Adipocyte (in vitro differentiated cells): Measurements from ENCODE around the gene ZSWIM4.
A peak's percentile ranks its signal among the peaks of the same experiment; 100 is the strongest.

Experiments used
- DNase-seq: peaks from one replicate; pipeline ENCODE4 v3.0.0-alpha.2; 2015; ENCODE audit warnings: low read depth
- H3K27me3 ChIP-seq: replicated peaks from 2 replicates; pipeline ENCODE4 v1.7.0; 2013; ENCODE audit warnings: mild to moderate bottlenecking, low read length, moderate library complexity; ENCODE audit not compliant: control insufficient read depth, insufficient read depth
- H3K36me3 ChIP-seq: 2 replicates; pipeline ENCODE4 v1.7.0; 2013; ENCODE audit warnings: low read length, mild to moderate bottlenecking, moderate library complexity; ENCODE audit not compliant: control insufficient read depth, insufficient read depth, severe bottlenecking
- H3K4me1 ChIP-seq: 2 replicates; pipeline ENCODE4 v1.7.0; 2013; ENCODE audit warnings: mild to moderate bottlenecking, low read length, moderate library complexity; ENCODE audit not compliant: control insufficient read depth, insufficient read depth
- H3K4me3 ChIP-seq: 2 replicates; pipeline ENCODE4 v1.7.0; 2013; ENCODE audit warnings: mild to moderate bottlenecking, low read length, moderate library complexity
- H3K9ac ChIP-seq: 2 replicates; pipeline ENCODE4 v1.7.0; 2013; ENCODE audit warnings: mild to moderate bottlenecking, low read length, moderate library complexity
- H3K9me3 ChIP-seq: 2 replicates; pipeline ENCODE4 v1.7.0; 2013; ENCODE audit warnings: mild to moderate bottlenecking, low read length, moderate library complexity; ENCODE audit not compliant: control insufficient read depth

ZSWIM4 gene

GRCh38 chr19:13861714-13862531 is 66.7 kb downstream of the ZSWIM4 start:
- peaks cover 13% of the 10 kb centered on the region for H3K4me1 ChIP-seq
- no peaks in the 10 kb centered on the region for H3K27me3 ChIP-seq
- peak overlapping the region; percentile 83 for H3K4me3 ChIP-seq
- H3K36me3 ChIP-seq, result no peaks in the 10 kb centered on the region
- peak; percentile 94 for DNase-seq
- H3K9ac ChIP-seq, result peak overlapping the region; percentile 86
- H3K9me3 ChIP-seq, result no peaks in the 10 kb centered on the region

GRCh38 chr19:13864046-13864666 is 68.9 kb downstream of the ZSWIM4 start:
- H3K9ac ChIP-seq, result no peak overlapping the region
- peaks cover 13% of the 10 kb centered on the region for H3K4me1 ChIP-seq
- no peaks in the 10 kb centered on the region for H3K9me3 ChIP-seq
- no peaks in the 10 kb centered on the region for H3K36me3 ChIP-seq
- H3K4me3 ChIP-seq, result no peak overlapping the region
- no peaks in the 10 kb centered on the region for H3K27me3 ChIP-seq
- no peak for DNase-seq

GRCh38 chr19:13864667-13865570 is 69.7 kb downstream of the ZSWIM4 start:
- no peaks in the 10 kb centered on the region for H3K9me3 ChIP-seq
- no peak overlapping the region for H3K9ac ChIP-seq
- no peak for DNase-seq
- no peaks in the 10 kb centered on the region for H3K36me3 ChIP-seq
- H3K27me3 ChIP-seq, result no peaks in the 10 kb centered on the region
- peaks cover 13% of the 10 kb centered on the region for H3K4me1 ChIP-seq
- no peak overlapping the region for H3K4me3 ChIP-seq

- peaks cover 13% of the 10 kb centered on the region for H3K4me1 ChIP-seq
- H3K4me3 ChIP-seq, result peak overlapping the region; percentile 80
- peak overlapping the region; percentile 84 for H3K9ac ChIP-seq
- no peaks in the 10 kb centered on the region for H3K27me3 ChIP-seq
- no peaks in the 10 kb centered on the region for H3K9me3 ChIP-seq
- peak; percentile 64 for DNase-seq
- H3K36me3 ChIP-seq, result no peaks in the 10 kb centered on the region
Observed at GRCh38 chr19:13865571-13866462, 70.6 kb downstream of the ZSWIM4 start.

- Histone ChIP-seq H3K4me3 (peak overlapping the region; percentile 80), H3K4me1 (peaks cover 7% of the 10 kb centered on the region), H3K27me3 (no peaks in the 10 kb centered on the region), H3K36me3 (no peaks in the 10 kb centered on the region), H3K9me3 (no peaks in the 10 kb centered on the region), H3K9ac (peak overlapping the region; percentile 84)
- DNase-seq, result no peak
Observed at GRCh38 chr19:13866463-13867046, 71.3 kb downstream of the ZSWIM4 start.

- Histone ChIP-seq H3K9me3 (no peaks in the 10 kb centered on the region), H3K27me3 (no peaks in the 10 kb centered on the region), H3K36me3 (no peaks in the 10 kb centered on the region), H3K9ac (no peak overlapping the region), H3K4me3 (no peak overlapping the region), H3K4me1 (peaks cover 7% of the 10 kb centered on the region)
- no peak for DNase-seq
Observed at GRCh38 chr19:13868663-13869062, 73.4 kb downstream of the ZSWIM4 start.

GRCh38 chr19:13869281-13869680 is 74.0 kb downstream of the ZSWIM4 start:
- DNase-seq, result no peak
- Histone ChIP-seq H3K36me3 (no peaks in the 10 kb centered on the region), H3K9me3 (no peaks in the 10 kb centered on the region), H3K4me3 (no peak overlapping the region), H3K27me3 (no peaks in the 10 kb centered on the region), H3K4me1 (peaks cover 12% of the 10 kb centered on the region), H3K9ac (no peak overlapping the region)

- no peak for DNase-seq
- no peaks in the 10 kb centered on the region for H3K36me3 ChIP-seq
- H3K9ac ChIP-seq, result no peak overlapping the region
- peaks cover 13% of the 10 kb centered on the region for H3K4me1 ChIP-seq
- no peaks in the 10 kb centered on the region for H3K9me3 ChIP-seq
- no peaks in the 10 kb centered on the region for H3K27me3 ChIP-seq
- H3K4me3 ChIP-seq, result no peak overlapping the region
Observed at GRCh38 chr19:13870873-13871272, 75.6 kb downstream of the ZSWIM4 start.

- no peaks in the 10 kb centered on the region for H3K36me3 ChIP-seq
- H3K9me3 ChIP-seq, result no peaks in the 10 kb centered on the region
- no peak for DNase-seq
- H3K9ac ChIP-seq, result no peak overlapping the region
- peaks cover 9% of the 10 kb centered on the region for H3K4me1 ChIP-seq
- H3K27me3 ChIP-seq, result no peaks in the 10 kb centered on the region
- peak overlapping the region; percentile 44 for H3K4me3 ChIP-seq
Observed at GRCh38 chr19:13872339-13872694, 77.1 kb downstream of the ZSWIM4 start.

GRCh38 chr19:13872695-13873389 is 77.6 kb downstream of the ZSWIM4 start:
- no peak for DNase-seq
- Histone ChIP-seq H3K36me3 (no peaks in the 10 kb centered on the region), H3K27me3 (no peaks in the 10 kb centered on the region), H3K9me3 (no peaks in the 10 kb centered on the region), H3K9ac (no peak overlapping the region), H3K4me3 (peak overlapping the region; percentile 44), H3K4me1 (peaks cover 9% of the 10 kb centered on the region)
